H9 (cell line): ENCODE results near the gene CCL15. TPM values are rescaled to one million over a fixed set of nuclear protein-coding genes. Genes with fewer than 3 reads are reported as not detected.

Experiments
- DNase-seq: peaks from one replicate; pipeline ENCODE4 v3.0.0-alpha.2; 2017
- H2AFZ ChIP-seq: one replicate; pipeline ENCODE4 v1.6.1; 2013; ENCODE audit warnings: mild to moderate bottlenecking, low read length, control low read depth, moderate library complexity
- H2AK5ac ChIP-seq: 2 replicates; pipeline ENCODE4 v1.6.1; 2013; ENCODE audit warnings: low read length, control low read depth, mixed read lengths; ENCODE audit not compliant: insufficient read length
- H2BK120ac ChIP-seq: one replicate; pipeline ENCODE4 v1.6.1; 2013; ENCODE audit warnings: low read depth, mild to moderate bottlenecking, low read length, control low read depth, inconsistent platforms; ENCODE audit not compliant: poor library complexity, severe bottlenecking
- H2BK12ac ChIP-seq: 2 replicates; pipeline ENCODE4 v1.6.1; 2013; ENCODE audit warnings: low read length, control low read depth, mixed read lengths, low read depth; ENCODE audit not compliant: insufficient read length
- H2BK15ac ChIP-seq: 2 replicates; pipeline ENCODE4 v1.6.1; 2013; ENCODE audit warnings: low read depth, low read length, control low read depth
- H2BK20ac ChIP-seq: one replicate; pipeline ENCODE4 v1.6.1; 2013; ENCODE audit warnings: low read depth, mild to moderate bottlenecking, low read length, control low read depth, inconsistent platforms; ENCODE audit not compliant: poor library complexity, severe bottlenecking
- H2BK5ac ChIP-seq: 2 replicates; pipeline ENCODE4 v1.6.1; 2013; ENCODE audit warnings: low read length, control low read depth, mixed read lengths; ENCODE audit not compliant: insufficient read length
- H3K14ac ChIP-seq: 2 replicates; pipeline ENCODE4 v1.6.1; 2013; ENCODE audit warnings: low read length, control low read depth; ENCODE audit not compliant: insufficient read depth
- H3K18ac ChIP-seq: 2 replicates; pipeline ENCODE4 v1.6.1; 2013; ENCODE audit warnings: low read depth, mild to moderate bottlenecking, mixed read lengths, low read length, control low read depth; ENCODE audit not compliant: insufficient read length
- H3K23ac ChIP-seq: 2 replicates; pipeline ENCODE4 v1.6.1; 2013; ENCODE audit warnings: low read length, control low read depth, mixed read lengths, low read depth; ENCODE audit not compliant: insufficient read length
- H3K23me2 ChIP-seq: 2 replicates; pipeline ENCODE4 v1.6.1; 2013; ENCODE audit warnings: low read depth, mild to moderate bottlenecking, mixed read lengths, low read length, control low read depth; ENCODE audit not compliant: insufficient read length, poor library complexity, severe bottlenecking
- H3K27ac ChIP-seq: 2 replicates; pipeline ENCODE4 v1.5.1; 2013; ENCODE audit warnings: low read length, control low read depth, mixed read lengths, low read depth; ENCODE audit not compliant: insufficient read length
- H3K27me3 ChIP-seq: 2 replicates; pipeline ENCODE4 v1.6.1; 2013; ENCODE audit warnings: low read length, control low read depth, inconsistent platforms; ENCODE audit not compliant: insufficient read depth
- H3K4ac ChIP-seq: 2 replicates; pipeline ENCODE4 v1.6.1; 2013; ENCODE audit warnings: low read depth, mild to moderate bottlenecking, control low read depth, inconsistent platforms, low read length, moderate library complexity
- H3K4me1 ChIP-seq: 2 replicates; pipeline ENCODE4 v1.6.1; 2013; ENCODE audit warnings: low read length, control low read depth, inconsistent platforms; ENCODE audit not compliant: insufficient read depth
- H3K4me2 ChIP-seq: 2 replicates; pipeline ENCODE4 v1.6.1; 2013; ENCODE audit warnings: low read length, control low read depth, mixed read lengths; ENCODE audit not compliant: insufficient read length, insufficient read depth
- H3K56ac ChIP-seq: 2 replicates; pipeline ENCODE4 v1.6.1; 2013; ENCODE audit warnings: low read depth, mild to moderate bottlenecking, mixed read lengths, low read length, control low read depth; ENCODE audit not compliant: insufficient read length
- H3K79me1 ChIP-seq: 2 replicates; pipeline ENCODE4 v1.6.1; 2013; ENCODE audit warnings: low read depth, mild to moderate bottlenecking, moderate library complexity, low read length, control low read depth, inconsistent platforms; ENCODE audit not compliant: insufficient read depth, poor library complexity, severe bottlenecking
- H3K79me2 ChIP-seq: 2 replicates; pipeline ENCODE4 v1.6.1; 2013; ENCODE audit warnings: low read length, control low read depth, inconsistent platforms; ENCODE audit not compliant: insufficient read depth
- H3K9ac ChIP-seq: 2 replicates; pipeline ENCODE4 v1.6.1; 2013; ENCODE audit warnings: low read length, control low read depth, mixed read lengths; ENCODE audit not compliant: insufficient read length; ENCODE audit errors: extremely low read depth
- H3K9me3 ChIP-seq: one replicate; pipeline ENCODE4 v1.6.1; 2013; ENCODE audit warnings: low read depth, low read length, inconsistent platforms; ENCODE audit not compliant: control insufficient read depth
- H3T11ph ChIP-seq: one replicate; pipeline ENCODE4 v1.6.1; 2013; ENCODE audit warnings: mild to moderate bottlenecking, low read length, control low read depth, inconsistent platforms
- H4K20me1 ChIP-seq: one replicate; pipeline ENCODE4 v1.6.1; 2013; ENCODE audit not compliant: control insufficient read depth, insufficient read length, insufficient read depth
- H4K5ac ChIP-seq: 2 replicates; pipeline ENCODE4 v1.6.1; 2013; ENCODE audit warnings: low read depth, mild to moderate bottlenecking, mixed read lengths, low read length, control low read depth; ENCODE audit not compliant: insufficient read length
- H4K8ac ChIP-seq: replicated peaks from 2 replicates; pipeline ENCODE4 v1.6.1; 2013; ENCODE audit warnings: low read length, control low read depth, mixed read lengths, low read depth; ENCODE audit not compliant: insufficient read length
- H4K91ac ChIP-seq: 2 replicates; pipeline ENCODE4 v1.6.1; 2013; ENCODE audit warnings: low read depth, mild to moderate bottlenecking, moderate library complexity, mixed read lengths, low read length, control low read depth; ENCODE audit not compliant: insufficient read length
- H3K27ac Mint-ChIP-seq, 3 experiments: 2 replicates in 2 of 3; 3 replicates in 1 of 3; pipeline ENCODE4 v1.8.0; 2020 to 2021; ENCODE audit warnings: mixed read lengths in 3 of 3, mild to moderate bottlenecking in 1 of 3, moderate library complexity in 1 of 3
- H3K27me3 Mint-ChIP-seq: 2 replicates; pipeline ENCODE4 v1.8.0; 2021; ENCODE audit warnings: low read depth, mild to moderate bottlenecking, moderate library complexity, mixed read lengths
- H3K36me3 Mint-ChIP-seq, 3 experiments: 2 replicates in 2 of 3; 3 replicates in 1 of 3; pipeline ENCODE4 v1.8.0; 2020 to 2021; ENCODE audit warnings: low read depth in 3 of 3, mixed read lengths in 3 of 3; ENCODE audit not compliant: insufficient read depth in 1 of 3
- H3K4me1 Mint-ChIP-seq, 2 experiments: 2 replicates each; pipeline ENCODE4 v1.8.0; 2020; ENCODE audit warnings: mixed read lengths in 2 of 2
- H3K4me3 Mint-ChIP-seq, 2 experiments: 2 replicates in 1 of 2; 3 replicates in 1 of 2; pipeline ENCODE4 v1.8.0; 2020 to 2021; ENCODE audit warnings: mild to moderate bottlenecking in 2 of 2, mixed read lengths in 2 of 2, moderate library complexity in 1 of 2
- H3K9me3 Mint-ChIP-seq, 2 experiments: 2 replicates in 1 of 2; 3 replicates in 1 of 2; pipeline ENCODE4 v1.8.0; 2020; ENCODE audit warnings: mild to moderate bottlenecking in 2 of 2, mixed read lengths in 2 of 2, moderate library complexity in 1 of 2
- WGBS: extraction: QIAGEN DNeasy Blood & Tissue Kit; methylation state at CpG from one replicate; pipeline ENCODE4 v1.1.7; 2013; ENCODE audit warnings: missing lambda C conversion rate, low lambda C conversion rate, mixed read lengths; ENCODE audit not compliant: insufficient read length; ENCODE audit errors: extremely low coverage; 5-methylcytosine and 5-hydroxymethylcytosine counted together
- total RNA-seq: library from RNA; stranded (reverse); gene quantifications from 2 replicates; pipeline ENCODE4 v1.2.1, GENCODE V29; 2021
- TF ChIP-seq, protein P1 (sequence below): fragments of 200-600 bp; sonication (generic); conservative IDR thresholded peaks from 3 replicates; pipeline ENCODE4 v1.8.0; 2021; ENCODE audit warnings: antibody characterized with exemption, mild to moderate bottlenecking

CCL15 gene
- total RNA-seq, 1 experiment from 2014 or later: not detected

DNA sequence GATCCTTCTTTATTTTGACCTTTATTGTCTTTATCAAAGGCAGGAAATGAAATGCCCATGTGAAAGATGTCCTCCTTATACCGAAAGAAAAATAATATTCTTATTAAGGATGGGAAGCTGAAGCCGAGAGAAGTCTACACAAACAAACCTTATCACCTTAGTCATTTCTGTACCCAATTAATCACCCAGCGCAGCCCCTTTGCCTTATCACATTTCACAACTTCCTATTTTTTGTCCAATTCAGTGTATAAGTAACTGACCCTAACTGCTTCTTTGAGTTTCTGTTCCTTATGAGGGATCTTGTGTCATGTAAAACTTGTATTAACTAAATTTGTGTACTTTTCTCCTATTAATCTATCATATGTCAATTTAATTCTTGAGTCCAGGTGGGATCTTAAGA is 32.8 kb upstream of the CCL15 start:
- no peaks in the 10 kb centered on the region for H3K9me3 ChIP-seq
- peaks cover 7% of the 10 kb centered on the region for H3K27me3 Mint-ChIP-seq
- no peak overlapping the region for H4K5ac ChIP-seq
- no peaks in the 10 kb centered on the region for H3K27me3 ChIP-seq
- no peaks in the 10 kb centered on the region for H4K20me1 ChIP-seq
- no peak overlapping the region for H3K23ac ChIP-seq
- H3K9ac ChIP-seq: no peak overlapping the region
- no peaks in the 10 kb centered on the region for H3K23me2 ChIP-seq
- DNase-seq: no peak
- H3K4me3 Mint-ChIP-seq: no peak overlapping the region
- H4K91ac ChIP-seq: no peak overlapping the region
- H2BK20ac ChIP-seq: no peak overlapping the region
- no peak overlapping the region for H3K14ac ChIP-seq
- no CpG with 5 or more reads among the region's 3 CpGs for WGBS
- H3K4me1 Mint-ChIP-seq: peaks cover 5 to 8% of the 10 kb centered on the region in 2 experiments
- H3K56ac ChIP-seq: no peak overlapping the region
- H3K4ac ChIP-seq: no peak overlapping the region
- H2BK15ac ChIP-seq: no peak overlapping the region
- H3K79me1 ChIP-seq: no peaks in the 10 kb centered on the region
- H2BK120ac ChIP-seq: no peak overlapping the region
- no peak overlapping the region for H3K4me2 ChIP-seq
- H2AK5ac ChIP-seq: no peak overlapping the region
- H3K9me3 Mint-ChIP-seq: no peaks in the 10 kb centered on the region
- H3T11ph ChIP-seq: no peak overlapping the region
- no peaks in the 10 kb centered on the region for H3K4me1 ChIP-seq
- no peak overlapping the region for H2AFZ ChIP-seq
- TF ChIP-seq, protein P1, sequence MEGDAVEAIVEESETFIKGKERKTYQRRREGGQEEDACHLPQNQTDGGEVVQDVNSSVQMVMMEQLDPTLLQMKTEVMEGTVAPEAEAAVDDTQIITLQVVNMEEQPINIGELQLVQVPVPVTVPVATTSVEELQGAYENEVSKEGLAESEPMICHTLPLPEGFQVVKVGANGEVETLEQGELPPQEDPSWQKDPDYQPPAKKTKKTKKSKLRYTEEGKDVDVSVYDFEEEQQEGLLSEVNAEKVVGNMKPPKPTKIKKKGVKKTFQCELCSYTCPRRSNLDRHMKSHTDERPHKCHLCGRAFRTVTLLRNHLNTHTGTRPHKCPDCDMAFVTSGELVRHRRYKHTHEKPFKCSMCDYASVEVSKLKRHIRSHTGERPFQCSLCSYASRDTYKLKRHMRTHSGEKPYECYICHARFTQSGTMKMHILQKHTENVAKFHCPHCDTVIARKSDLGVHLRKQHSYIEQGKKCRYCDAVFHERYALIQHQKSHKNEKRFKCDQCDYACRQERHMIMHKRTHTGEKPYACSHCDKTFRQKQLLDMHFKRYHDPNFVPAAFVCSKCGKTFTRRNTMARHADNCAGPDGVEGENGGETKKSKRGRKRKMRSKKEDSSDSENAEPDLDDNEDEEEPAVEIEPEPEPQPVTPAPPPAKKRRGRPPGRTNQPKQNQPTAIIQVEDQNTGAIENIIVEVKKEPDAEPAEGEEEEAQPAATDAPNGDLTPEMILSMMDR: no peak
- H3K79me2 ChIP-seq: no peaks in the 10 kb centered on the region
- no peaks in the 10 kb centered on the region; a peak in 1 of 7 replicates for H3K36me3 Mint-ChIP-seq
- no peak overlapping the region for H3K27ac ChIP-seq
- no peak overlapping the region for H3K27ac Mint-ChIP-seq
- H2BK12ac ChIP-seq: no peak overlapping the region
- H2BK5ac ChIP-seq: no peak overlapping the region
- no peak overlapping the region for H4K8ac ChIP-seq
- no peak overlapping the region for H3K18ac ChIP-seq
